HFF-Myc (cell line): ENCODE data around the gene PTPN11.
"Not testable (repeated sequence)": the region's sequence is repeated elsewhere in the genome, so short reads cannot be mapped to it uniquely, and the experiment has no call there.

Experiments
- DNase-seq: peaks from one replicate; pipeline ENCODE4 v3.0.0-alpha.2; 2011; ENCODE audit warnings: low read depth; ENCODE audit errors: extremely low read depth
- H3K4me3 ChIP-seq: replicated peaks from 2 replicates; pipeline ENCODE4 v1.5.1; 2011; ENCODE audit warnings: low read depth, mild to moderate bottlenecking, control low read depth, low read length
- CTCF ChIP-seq: IDR thresholded peaks from 2 replicates; pipeline ENCODE4 v1.5.1; 2012; ENCODE audit warnings: mild to moderate bottlenecking, low read depth, low read length, control low read depth; ENCODE audit errors: missing control alignments

Gene PTPN11

GRCh38 chr12:112422531-112422930 lies 3.8 kb downstream of the PTPN11 start:
- TF ChIP-seq CTCF: no peak
- H3K4me3 ChIP-seq: no peak overlapping the region
- DNase-seq: no peak

- TF ChIP-seq CTCF: no peak
- H3K4me3 ChIP-seq: no peak overlapping the region
- DNase-seq: no peak
Measured at GRCh38 chr12:112424126-112424525, 5.4 kb downstream of the PTPN11 start.

GRCh38 chr12:112425582-112426382 lies 7.0 kb downstream of the PTPN11 start:
- no peak for TF ChIP-seq CTCF
- no peak overlapping the region for H3K4me3 ChIP-seq
- DNase-seq: no peak

- no peak for DNase-seq
- H3K4me3 ChIP-seq: no peak overlapping the region
- no peak for TF ChIP-seq CTCF
Measured at GRCh38 chr12:112427760-112428159, 9.0 kb downstream of the PTPN11 start.

GRCh38 chr12:112430929-112431328 lies 12.2 kb downstream of the PTPN11 start:
- no peak for TF ChIP-seq CTCF
- DNase-seq: no peak
- H3K4me3 ChIP-seq: no peak overlapping the region

GRCh38 chr12:112431965-112432364 lies 13.2 kb downstream of the PTPN11 start:
- no peak overlapping the region for H3K4me3 ChIP-seq
- TF ChIP-seq CTCF: no peak
- DNase-seq: no peak

- H3K4me3 ChIP-seq: no peak overlapping the region
- TF ChIP-seq CTCF: no peak
- no peak for DNase-seq
Measured at GRCh38 chr12:112433551-112433950, 14.8 kb downstream of the PTPN11 start.

GRCh38 chr12:112438645-112439044 lies 19.9 kb downstream of the PTPN11 start:
- not testable (repeated sequence) for H3K4me3 ChIP-seq, DNase-seq
